GM23248 (cell line): ENCODE results near the gene TEX264. TPM values are rescaled to one million over a fixed set of nuclear protein-coding genes. Genes with fewer than 3 reads are reported as not detected.

Experiments used
- DNase-seq: peaks from one replicate; pipeline ENCODE4 v3.0.0-alpha.2; 2015
- H2AFZ ChIP-seq: fragments of 200-600 bp; sonication (generic); 2 replicates; pipeline ENCODE4 v1.6.1; 2016; ENCODE audit warnings: antibody characterized with exemption
- H3F3A ChIP-seq: fragments of 200-600 bp; sonication (generic); 2 replicates; pipeline ENCODE4 v1.6.1; 2016; ENCODE audit warnings: mild to moderate bottlenecking, antibody characterized with exemption, mixed run types; ENCODE audit not compliant: insufficient read depth
- H3K27ac ChIP-seq: fragments of 200-600 bp; sonication (generic); 2 replicates; pipeline ENCODE4 v1.5.1; 2016; ENCODE audit warnings: mild to moderate bottlenecking
- H3K27me3 ChIP-seq: fragments of 200-600 bp; sonication (generic); replicated peaks from 2 replicates; pipeline ENCODE4 v1.6.1; 2016; ENCODE audit warnings: mild to moderate bottlenecking; ENCODE audit not compliant: insufficient read depth
- H3K36me3 ChIP-seq: fragments of 200-600 bp; sonication (generic); 2 replicates; pipeline ENCODE4 v1.6.1; 2016; ENCODE audit warnings: low read depth, mild to moderate bottlenecking
- H3K4me1 ChIP-seq: fragments of 200-600 bp; sonication (generic); 2 replicates; pipeline ENCODE4 v1.6.1; 2016; ENCODE audit warnings: mild to moderate bottlenecking; ENCODE audit not compliant: insufficient read depth
- H3K4me2 ChIP-seq: fragments of 200-600 bp; sonication (generic); one replicate; pipeline ENCODE4 v1.6.1; 2016; ENCODE audit warnings: mild to moderate bottlenecking; ENCODE audit not compliant: unreplicated experiment
- H3K4me3 ChIP-seq: fragments of 200-600 bp; sonication (generic); 2 replicates; pipeline ENCODE4 v1.5.1; 2016; ENCODE audit warnings: mild to moderate bottlenecking
- H3K79me2 ChIP-seq: fragments of 200-600 bp; sonication (generic); 2 replicates; pipeline ENCODE4 v1.6.1; 2016; ENCODE audit warnings: mild to moderate bottlenecking; ENCODE audit not compliant: insufficient read depth
- H3K9ac ChIP-seq: fragments of 200-600 bp; sonication (generic); 2 replicates; pipeline ENCODE4 v1.6.1; 2016; ENCODE audit warnings: mild to moderate bottlenecking
- H3K9me2 ChIP-seq: fragments of 200-600 bp; sonication (generic); 2 replicates; pipeline ENCODE4 v1.6.1; 2016; ENCODE audit warnings: mixed run types, mild to moderate bottlenecking, moderate library complexity; ENCODE audit not compliant: insufficient read depth
- H3K9me3 ChIP-seq: fragments of 200-600 bp; sonication (generic); one replicate; pipeline ENCODE4 v1.6.1; 2017; ENCODE audit warnings: low read depth
- H4K20me1 ChIP-seq: fragments of 200-600 bp; sonication (generic); 2 replicates; pipeline ENCODE4 v1.6.0; 2016; ENCODE audit not compliant: insufficient read depth
- EZH2 ChIP-seq: fragments of 200-600 bp; sonication (generic); IDR thresholded peaks from 2 replicates; pipeline ENCODE4 v1.6.1; 2018; ENCODE audit warnings: antibody characterized with exemption, mild to moderate bottlenecking; ENCODE audit not compliant: insufficient read depth, poor library complexity, severe bottlenecking
- EZH2phosphoT487 ChIP-seq: fragments of 200-600 bp; sonication (generic); IDR thresholded peaks from 2 replicates; pipeline ENCODE4 v1.6.1; 2018; ENCODE audit warnings: antibody characterized with exemption, moderate library complexity, mild to moderate bottlenecking, low read depth; ENCODE audit not compliant: insufficient read depth
- WGBS, 2 experiments: methylation state at CpG; one replicate each; pipeline ENCODE4 v1.1.6; 2015 to 2017; ENCODE audit warnings: low lambda C conversion rate in 2 of 2, low coverage in 1 of 2; ENCODE audit errors: missing lambda C conversion rate in 2 of 2; 5-methylcytosine and 5-hydroxymethylcytosine counted together
- in situ Hi-C: fragments of 300-500 bp; cut with MboI; formaldehyde crosslinking; loops from 2 replicates; pipeline ENCODE4 v1.15.0; 2020
- polyA plus RNA-seq: library from polyadenylated mRNA; unstranded; fragments of >200 nt; fragmentation: Nextera tagmentation; extraction: Ambion mirVana; gene quantifications from 2 replicates; pipeline ENCODE4 v1.2.1, GENCODE V29; 2016
- total RNA-seq: library from RNA; depleted of rRNA; stranded (reverse); fragments of >200 nt; shearing (Covaris generic); gene quantifications from 2 replicates; pipeline ENCODE4 v1.2.3, GENCODE V29; 2014

The TEX264 gene
- total and polyA plus RNA-seq, 2 experiments from 2014 or later, result 66.7 to 89.8 TPM

GRCh38 chr3:51706021-51706485 lies 35.0 kb downstream of the TEX264 start:
- no peak overlapping the region for H3K9ac ChIP-seq
- no peaks in the 10 kb centered on the region for H3F3A ChIP-seq
- no peak overlapping the region for H2AFZ ChIP-seq
- TF ChIP-seq EZH2, result no peak
- TF ChIP-seq EZH2phosphoT487, result no peak
- H3K4me2 ChIP-seq, result no peak overlapping the region
- no peaks in the 10 kb centered on the region for H3K4me1 ChIP-seq
- in situ Hi-C loops, result no loop called here
- H3K9me2 ChIP-seq, result no peaks in the 10 kb centered on the region
- H3K4me3 ChIP-seq, result no peak overlapping the region
- H3K36me3 ChIP-seq, result no peaks in the 10 kb centered on the region
- no peaks in the 10 kb centered on the region for H3K79me2 ChIP-seq
- H3K27me3 ChIP-seq, result no peaks in the 10 kb centered on the region
- H3K27ac ChIP-seq, result no peak overlapping the region
- H4K20me1 ChIP-seq, result no peaks in the 10 kb centered on the region
- no peaks in the 10 kb centered on the region for H3K9me3 ChIP-seq
- 67 to 69% methylated on average over 3 of the region's 3 CpGs for WGBS, 2 experiments
- DNase-seq, result no peak

GRCh38 chr3:51706788-51707731 lies 36.0 kb downstream of the TEX264 start, which contains the start of gene GRM2:
Gene GRM2, plus strand, starts transcription at chr3:51707068. Its CDS starts 1,916 bp downstream, at chr3:51708984.
- Histone ChIP-seq H3K79me2 (no peaks in the 10 kb centered on the region), H3K27ac (no peak within 1 kb of the TSS), H3K4me2 (no peak within 1 kb of the TSS), H3K4me1 (no peaks in the 10 kb centered on the region), H3K4me3 (0 out of 2 replicates have a peak within 1 kb of the TSS, but pooled peaks have one; percentile 39), H2AFZ (no peak within 1 kb of the TSS), H3K9me3 (no peaks in the 10 kb centered on the region), H3K36me3 (no peaks in the 10 kb centered on the region), H3F3A (no peaks in the 10 kb centered on the region), H3K9ac (no peak within 1 kb of the TSS), H3K27me3 (no peaks in the 10 kb centered on the region), H4K20me1 (no peaks in the 10 kb centered on the region), H3K9me2 (no peaks in the 10 kb centered on the region)
- 15 to 19% methylated on average over 36 to 62 of the region's 69 CpGs for WGBS, 2 experiments
- in situ Hi-C loops, result no loop called here
- DNase-seq, result peak; percentile 85
- TF ChIP-seq EZH2phosphoT487, result no peak
- TF ChIP-seq EZH2, result no peak

- H4K20me1 ChIP-seq, result no peaks in the 10 kb centered on the region
- no peak for DNase-seq
- no peaks in the 10 kb centered on the region for H3K79me2 ChIP-seq
- no peak overlapping the region for H2AFZ ChIP-seq
- 36 to 38% methylated on average over 3 of the region's 3 CpGs for WGBS, 2 experiments
- TF ChIP-seq EZH2phosphoT487 (no peak), EZH2 (no peak)
- in situ Hi-C loops, result no loop called here
- H3K27me3 ChIP-seq, result no peaks in the 10 kb centered on the region
- H3K4me1 ChIP-seq, result no peaks in the 10 kb centered on the region
- H3K9me2 ChIP-seq, result no peaks in the 10 kb centered on the region
- no peaks in the 10 kb centered on the region for H3K36me3 ChIP-seq
- H3K4me2 ChIP-seq, result no peak overlapping the region
- H3F3A ChIP-seq, result no peaks in the 10 kb centered on the region
- no peaks in the 10 kb centered on the region for H3K9me3 ChIP-seq
- no peak overlapping the region for H3K9ac ChIP-seq
- no peak overlapping the region for H3K4me3 ChIP-seq
- no peak overlapping the region for H3K27ac ChIP-seq
Observed at GRCh38 chr3:51708216-51708845, 37.3 kb downstream of the TEX264 start.

GRCh38 chr3:51709004-51709420 lies 38.0 kb downstream of the TEX264 start:
- Histone ChIP-seq H2AFZ (no peak overlapping the region), H4K20me1 (no peaks in the 10 kb centered on the region), H3K9ac (no peak overlapping the region), H3K4me2 (no peak overlapping the region), H3K9me2 (no peaks in the 10 kb centered on the region), H3K4me3 (no peak overlapping the region), H3F3A (no peaks in the 10 kb centered on the region), H3K36me3 (no peaks in the 10 kb centered on the region), H3K9me3 (no peaks in the 10 kb centered on the region), H3K79me2 (no peaks in the 10 kb centered on the region), H3K4me1 (no peaks in the 10 kb centered on the region), H3K27ac (no peak overlapping the region), H3K27me3 (no peaks in the 10 kb centered on the region)
- in situ Hi-C loops, result no loop called here
- DNase-seq, result no peak
- TF ChIP-seq EZH2phosphoT487, result no peak
- WGBS, 2 experiments, result 88 to 94% methylated on average over 16 to 17 of the region's 17 CpGs
